ENCODE results near the gene INSYN2A.
A peak's percentile ranks its signal among the peaks of the same experiment; 100 is the strongest.

The INSYN2A gene

DNA sequence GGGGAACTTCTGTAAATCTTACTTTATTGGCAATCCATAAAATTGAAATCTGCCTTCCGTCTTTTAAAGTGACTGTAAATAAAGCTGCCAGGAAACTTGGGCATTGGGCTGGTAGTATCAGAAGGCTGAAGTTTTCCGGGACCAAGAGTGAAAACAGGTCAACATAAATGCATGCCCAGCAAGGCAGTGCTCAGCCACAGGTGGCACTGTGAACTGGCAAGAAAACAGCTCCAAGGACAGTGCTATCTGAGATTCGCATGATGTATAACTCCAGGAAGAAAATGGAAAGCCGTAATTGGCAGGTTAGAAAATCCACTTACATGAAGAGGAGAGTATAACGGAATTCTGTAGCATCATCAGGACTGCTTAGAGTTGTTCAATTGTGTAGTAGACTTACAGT is 1.9 kb upstream of the INSYN2A start:
- Histone ChIP-seq H3K4me2 (ENCODE audit: insufficient read depth, low read length, poor library complexity, severe bottlenecking) (no peak overlapping the region), H2AK5ac (ENCODE audit: low read depth, low read length) (no peak overlapping the region), H3K23ac (ENCODE audit: low read depth, low read length, poor library complexity) (no peak overlapping the region), H3K9me3 (replicated peaks in 1 of 2; ENCODE audit: control insufficient read depth in 2 of 2, insufficient read depth in 1 of 2, low read depth in 1 of 2, low read length in 2 of 2) (no peaks in the 10 kb centered on the region), H3K9ac (ENCODE audit: low read depth, low read length, poor library complexity) (no peak overlapping the region), H4K8ac (ENCODE audit: low read depth, low read length) (no peak overlapping the region), H3K36me3 (replicated peaks in 1 of 2; ENCODE audit: control insufficient read depth in 2 of 2, insufficient read depth in 2 of 2, low read length in 2 of 2) (peaks cover 0 to 2% of the 10 kb centered on the region in 2 donors), H3K4ac (ENCODE audit: low read length) (no peak overlapping the region), H3K14ac (ENCODE audit: low read length) (no peak overlapping the region), H4K91ac (ENCODE audit: low read depth, low read length, poor library complexity) (no peak overlapping the region), H3K27ac (replicated peaks; ENCODE audit: low read length) (no peak overlapping the region), H3K27me3 (ENCODE audit: control insufficient read depth in 3 of 3, insufficient read depth in 3 of 3, low read depth in 1 of 3, low read length in 3 of 3) (peaks cover 5 to 32% (median 8%) of the 10 kb centered on the region in 3 experiments), H2BK15ac (ENCODE audit: low read length) (no peak overlapping the region), H2BK120ac (ENCODE audit: low read depth, low read length) (no peak overlapping the region), H2BK5ac (ENCODE audit: low read length) (no peak overlapping the region), H3K18ac (ENCODE audit: low read length) (no peak overlapping the region), H3K79me1 (ENCODE audit: low read depth, low read length) (no peaks in the 10 kb centered on the region), H3K4me3 (ENCODE audit: low read length in 2 of 2) (no peak overlapping the region), H2AFZ (ENCODE audit: low read length) (no peak overlapping the region), H2BK12ac (ENCODE audit: low read length) (no peak overlapping the region), H3K4me1 (ENCODE audit: control insufficient read depth in 2 of 2, insufficient read depth in 1 of 2, low read depth in 1 of 2, low read length in 2 of 2) (peaks cover 0 to 6% of the 10 kb centered on the region in 2 donors)
- WGBS, 2 donors (ENCODE audit: extremely low coverage in 2 of 2, insufficient read length in 2 of 2, insufficient replicate concordance in 1 of 2): no CpG with 5 or more reads among the region's 5 CpGs
- no peak for DNase-seq (ENCODE audit: low spot score)

DNA sequence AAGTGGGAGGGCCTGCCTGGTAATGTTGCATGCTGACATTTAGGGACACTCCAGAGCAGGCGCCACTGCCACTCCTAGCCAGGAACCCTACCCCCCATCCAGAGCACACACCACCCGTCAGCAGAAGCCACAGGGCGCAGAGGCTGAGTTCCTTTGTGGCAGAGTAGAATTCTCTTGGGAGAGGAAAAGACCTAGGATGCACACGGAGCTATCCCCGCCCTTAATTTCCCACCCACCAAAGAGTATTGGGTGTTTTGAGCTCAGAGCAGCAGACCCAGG is 702 bp upstream of the INSYN2A start:
- Histone ChIP-seq H3K18ac (ENCODE audit: low read length) (peak overlapping the region; percentile 70), H2BK120ac (ENCODE audit: low read depth, low read length) (no peak overlapping the region), H3K4ac (ENCODE audit: low read length) (no peak overlapping the region), H3K23ac (ENCODE audit: low read depth, low read length, poor library complexity) (no peak overlapping the region), H3K4me2 (ENCODE audit: insufficient read depth, low read length, poor library complexity, severe bottlenecking) (peak overlapping the region; percentile 98), H3K14ac (ENCODE audit: low read length) (peak overlapping the region; percentile 84), H2AK5ac (ENCODE audit: low read depth, low read length) (no peak overlapping the region), H4K8ac (ENCODE audit: low read depth, low read length) (no peak overlapping the region), H3K27ac (replicated peaks; ENCODE audit: low read length) (no peak overlapping the region), H2BK15ac (ENCODE audit: low read length) (no peak overlapping the region), H2AFZ (ENCODE audit: low read length) (peak overlapping the region; percentile 90), H3K79me1 (ENCODE audit: low read depth, low read length) (no peaks in the 10 kb centered on the region), H2BK5ac (ENCODE audit: low read length) (no peak overlapping the region), H3K4me1 (ENCODE audit: control insufficient read depth in 2 of 2, insufficient read depth in 1 of 2, low read depth in 1 of 2, low read length in 2 of 2) (peaks cover 0 to 6% of the 10 kb centered on the region in 2 donors), H3K36me3 (replicated peaks in 1 of 2; ENCODE audit: control insufficient read depth in 2 of 2, insufficient read depth in 2 of 2, low read length in 2 of 2) (peaks cover 0 to 2% of the 10 kb centered on the region in 2 donors), H3K9ac (ENCODE audit: low read depth, low read length, poor library complexity) (peak overlapping the region; percentile 88), H3K27me3 (ENCODE audit: control insufficient read depth in 3 of 3, insufficient read depth in 3 of 3, low read depth in 1 of 3, low read length in 3 of 3) (peaks cover 5 to 36% (median 10%) of the 10 kb centered on the region in 3 experiments), H2BK12ac (ENCODE audit: low read length) (no peak overlapping the region), H3K4me3 (ENCODE audit: low read length in 2 of 2) (peak overlapping the region; percentile 59 to 71), H4K91ac (ENCODE audit: low read depth, low read length, poor library complexity) (no peak overlapping the region), H3K9me3 (replicated peaks in 1 of 2; ENCODE audit: control insufficient read depth in 2 of 2, insufficient read depth in 1 of 2, low read depth in 1 of 2, low read length in 2 of 2) (no peaks in the 10 kb centered on the region)
- no peak for DNase-seq (ENCODE audit: low spot score)
- no CpG with 5 or more reads among the region's 5 CpGs for WGBS, 2 donors (ENCODE audit: extremely low coverage in 2 of 2, insufficient read length in 2 of 2, insufficient replicate concordance in 1 of 2)

DNA sequence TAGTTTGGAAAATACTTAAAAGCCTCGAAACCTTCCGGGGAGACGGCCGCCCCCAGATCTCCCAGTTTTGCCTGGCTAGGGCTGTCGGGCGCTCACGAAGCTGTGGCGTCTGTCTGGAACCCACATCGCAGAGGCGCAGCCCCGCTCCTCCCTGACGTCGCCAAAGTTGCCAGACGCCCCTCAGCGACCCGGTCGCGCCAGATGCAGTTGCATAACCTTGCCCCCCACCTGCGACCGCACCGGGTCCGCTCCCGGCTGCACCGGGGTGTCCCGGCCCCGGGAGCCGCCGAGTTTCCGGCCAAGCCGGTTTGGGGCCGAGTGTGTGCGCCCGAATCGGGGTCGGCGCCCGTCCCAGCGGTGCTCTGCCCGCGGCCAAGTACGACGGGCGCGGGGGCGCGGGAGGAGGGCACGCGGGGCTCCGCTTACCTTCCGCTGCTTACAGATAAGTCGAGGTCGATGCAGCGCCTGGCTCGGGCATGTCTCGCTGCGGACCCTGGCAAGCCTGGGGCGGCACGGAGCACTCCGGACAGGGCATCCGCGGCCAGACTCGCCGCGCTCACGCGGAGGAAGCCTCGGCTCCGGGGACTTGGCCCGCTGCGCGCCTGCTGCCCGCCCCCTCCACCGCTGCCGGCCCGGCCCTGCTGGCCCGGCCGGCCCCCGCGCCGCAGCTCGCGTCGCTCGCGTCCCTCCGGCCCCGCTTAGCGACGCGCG is 665 bp downstream of the INSYN2A start:
- Histone ChIP-seq H3K36me3 (replicated peaks in 1 of 2; ENCODE audit: control insufficient read depth in 2 of 2, insufficient read depth in 2 of 2, low read length in 2 of 2) (peaks cover 0 to 2% of the 10 kb centered on the region in 2 donors), H3K79me1 (ENCODE audit: low read depth, low read length) (no peaks in the 10 kb centered on the region), H3K4me1 (ENCODE audit: control insufficient read depth in 2 of 2, insufficient read depth in 1 of 2, low read depth in 1 of 2, low read length in 2 of 2) (peaks cover 0 to 6% of the 10 kb centered on the region in 2 donors), H4K8ac (ENCODE audit: low read depth, low read length) (no peak overlapping the region), H3K27ac (replicated peaks; ENCODE audit: low read length) (no peak overlapping the region), H2BK12ac (ENCODE audit: low read length) (no peak overlapping the region), H3K18ac (ENCODE audit: low read length) (peak overlapping the region; percentile 71), H3K9me3 (replicated peaks in 1 of 2; ENCODE audit: control insufficient read depth in 2 of 2, insufficient read depth in 1 of 2, low read depth in 1 of 2, low read length in 2 of 2) (no peaks in the 10 kb centered on the region), H3K4me2 (ENCODE audit: insufficient read depth, low read length, poor library complexity, severe bottlenecking) (peak overlapping the region; percentile 98), H3K14ac (ENCODE audit: low read length) (no peak overlapping the region), H3K4ac (ENCODE audit: low read length) (no peak overlapping the region), H4K91ac (ENCODE audit: low read depth, low read length, poor library complexity) (no peak overlapping the region), H3K4me3 (ENCODE audit: low read length in 2 of 2) (peak overlapping the region; percentile 59 to 78), H3K9ac (ENCODE audit: low read depth, low read length, poor library complexity) (peak overlapping the region; percentile 87), H3K23ac (ENCODE audit: low read depth, low read length, poor library complexity) (no peak overlapping the region), H2BK120ac (ENCODE audit: low read depth, low read length) (no peak overlapping the region), H2AFZ (ENCODE audit: low read length) (peak overlapping the region; percentile 90), H3K27me3 (ENCODE audit: control insufficient read depth in 3 of 3, insufficient read depth in 3 of 3, low read depth in 1 of 3, low read length in 3 of 3) (peaks cover 5 to 36% (median 10%) of the 10 kb centered on the region in 3 experiments), H2BK5ac (ENCODE audit: low read length) (no peak overlapping the region), H2BK15ac (ENCODE audit: low read length) (no peak overlapping the region), H2AK5ac (ENCODE audit: low read depth, low read length) (no peak overlapping the region)
- WGBS, 2 donors (ENCODE audit: extremely low coverage in 2 of 2, insufficient read length in 2 of 2, insufficient replicate concordance in 1 of 2): no CpG with 5 or more reads among the region's 91 CpGs
- DNase-seq (ENCODE audit: low spot score): no peak

DNA sequence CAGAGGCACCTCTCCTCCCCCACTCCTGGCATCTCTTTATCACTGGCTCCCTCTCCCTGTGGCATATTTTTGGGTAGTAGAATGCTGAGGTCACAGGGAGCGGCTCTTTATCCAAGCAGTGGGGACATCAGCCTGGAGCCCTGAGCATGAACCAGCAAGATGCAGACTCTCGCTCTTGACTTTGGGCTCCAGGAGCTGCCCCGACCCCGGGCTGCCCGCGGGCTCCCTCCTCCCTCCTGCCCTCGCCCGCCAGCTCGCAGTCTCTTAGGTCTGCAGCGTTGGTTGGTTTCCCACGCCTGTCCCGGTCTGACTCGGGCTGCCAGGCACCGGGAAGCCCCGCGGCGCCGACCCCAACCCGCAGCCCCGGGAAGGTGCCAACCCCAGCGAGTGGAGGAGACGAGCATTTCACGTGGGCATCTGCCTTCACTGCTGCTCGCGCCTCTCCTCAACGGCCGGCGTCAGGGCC is 1.3 kb downstream of the INSYN2A start:
- Histone ChIP-seq H4K8ac (ENCODE audit: low read depth, low read length) (no peak overlapping the region), H3K4me1 (ENCODE audit: control insufficient read depth in 2 of 2, insufficient read depth in 1 of 2, low read depth in 1 of 2, low read length in 2 of 2) (peaks cover 0 to 6% of the 10 kb centered on the region in 2 donors), H3K4ac (ENCODE audit: low read length) (no peak overlapping the region), H3K9ac (ENCODE audit: low read depth, low read length, poor library complexity) (no peak overlapping the region), H3K79me1 (ENCODE audit: low read depth, low read length) (no peaks in the 10 kb centered on the region), H3K9me3 (replicated peaks in 1 of 2; ENCODE audit: control insufficient read depth in 2 of 2, insufficient read depth in 1 of 2, low read depth in 1 of 2, low read length in 2 of 2) (no peaks in the 10 kb centered on the region), H2BK15ac (ENCODE audit: low read length) (no peak overlapping the region), H3K18ac (ENCODE audit: low read length) (peak overlapping the region; percentile 49), H2BK5ac (ENCODE audit: low read length) (no peak overlapping the region), H3K14ac (ENCODE audit: low read length) (no peak overlapping the region), H3K23ac (ENCODE audit: low read depth, low read length, poor library complexity) (no peak overlapping the region), H2AFZ (ENCODE audit: low read length) (no peak overlapping the region), H4K91ac (ENCODE audit: low read depth, low read length, poor library complexity) (no peak overlapping the region), H2BK120ac (ENCODE audit: low read depth, low read length) (no peak overlapping the region), H2BK12ac (ENCODE audit: low read length) (no peak overlapping the region), H3K36me3 (replicated peaks in 1 of 2; ENCODE audit: control insufficient read depth in 2 of 2, insufficient read depth in 2 of 2, low read length in 2 of 2) (peaks cover 0 to 2% of the 10 kb centered on the region in 2 donors), H2AK5ac (ENCODE audit: low read depth, low read length) (no peak overlapping the region), H3K4me2 (ENCODE audit: insufficient read depth, low read length, poor library complexity, severe bottlenecking) (peak overlapping the region; percentile 98), H3K27me3 (ENCODE audit: control insufficient read depth in 3 of 3, insufficient read depth in 3 of 3, low read depth in 1 of 3, low read length in 3 of 3) (peaks cover 5 to 36% (median 10%) of the 10 kb centered on the region in 3 experiments), H3K4me3 (ENCODE audit: low read length in 2 of 2) (peak overlapping the region in 1 of 2 donors; percentile 20), H3K27ac (replicated peaks; ENCODE audit: low read length) (no peak overlapping the region)
- WGBS, 2 donors (ENCODE audit: extremely low coverage in 2 of 2, insufficient read length in 2 of 2, insufficient replicate concordance in 1 of 2): no CpG with 5 or more reads among the region's 28 CpGs
- DNase-seq (ENCODE audit: low spot score): no peak

All from neuronal stem cell (in vitro differentiated cells).